Measurements from ENCODE around the gene CNPY3.
A peak's percentile ranks its signal among the peaks of the same experiment; 100 is the strongest.

Gene CNPY3

DNA sequence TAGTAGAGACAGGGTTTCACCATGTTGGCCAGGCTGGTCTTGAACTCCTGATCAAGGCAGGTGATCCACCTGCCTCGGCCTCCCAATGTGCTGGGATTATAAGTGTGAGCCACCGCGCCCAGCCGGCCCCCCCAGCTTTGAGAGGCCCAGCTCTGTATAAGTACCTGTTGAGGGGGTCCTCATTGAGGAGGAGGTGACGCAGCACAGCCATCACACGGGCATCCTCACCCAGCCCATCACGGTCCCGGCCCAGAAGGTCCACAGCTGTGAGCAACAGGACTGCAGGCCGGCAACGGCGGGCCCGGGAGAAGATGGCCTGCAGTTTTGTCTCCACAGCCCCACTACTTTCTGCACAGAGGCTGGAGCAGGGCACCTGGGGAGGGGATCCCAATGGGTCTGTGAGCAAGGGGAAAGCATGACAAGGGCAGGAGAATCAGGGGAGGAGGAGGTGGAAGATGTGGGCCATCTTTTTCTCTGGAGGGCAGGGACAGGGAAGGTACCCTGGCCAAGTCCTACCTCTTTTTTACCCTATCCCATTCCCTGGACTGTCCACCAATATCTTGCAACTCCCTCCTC is 38.9 kb downstream of the CNPY3 start:
- Histone ChIP-seq H3K4me3 (ENCODE audit: low read length in 2 of 2) (no peak overlapping the region), H3K27ac (ENCODE audit: low read length) (no peak overlapping the region), H3K9me3 (ENCODE audit: control insufficient read depth in 2 of 2, low read length in 2 of 2) (no peaks in the 10 kb centered on the region), H3K9ac (ENCODE audit: low read length in 2 of 2) (no peak overlapping the region), H3K27me3 (ENCODE audit: control insufficient read depth in 1 of 2, insufficient read depth in 2 of 2, low read length in 2 of 2) (no peaks in the 10 kb centered on the region), H3K36me3 (ENCODE audit: control insufficient read depth in 2 of 2, insufficient read depth in 2 of 2, low read length in 2 of 2) (peaks cover 27 to 31% of the 10 kb centered on the region in 2 donors), H3K4me1 (ENCODE audit: control insufficient read depth, insufficient read depth, low read length) (peaks cover 3% of the 10 kb centered on the region)

DNA sequence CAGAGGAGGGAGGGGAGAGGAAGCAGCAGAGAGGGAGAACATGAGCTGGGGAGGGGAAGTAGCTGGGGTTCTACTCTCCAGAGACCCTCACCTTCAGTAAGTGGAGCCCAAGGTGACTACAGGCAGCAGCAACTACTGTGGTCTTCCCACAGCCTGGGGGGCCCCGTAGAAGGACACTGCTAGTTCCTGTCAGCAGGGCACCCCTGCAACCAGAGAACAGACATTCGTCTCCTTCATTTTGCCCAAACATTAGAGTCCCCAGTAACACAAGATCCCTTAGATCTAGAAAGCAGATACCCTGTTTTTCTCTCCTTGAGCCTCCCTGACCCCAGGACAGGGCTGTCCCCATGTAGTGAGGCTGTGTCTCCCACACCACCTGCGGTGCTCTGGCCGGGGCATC is 39.5 kb downstream of the CNPY3 start:
- Histone ChIP-seq H3K4me3 (ENCODE audit: low read length in 2 of 2) (no peak overlapping the region), H3K27ac (ENCODE audit: low read length) (no peak overlapping the region), H3K9me3 (ENCODE audit: control insufficient read depth in 2 of 2, low read length in 2 of 2) (no peaks in the 10 kb centered on the region), H3K36me3 (ENCODE audit: control insufficient read depth in 2 of 2, insufficient read depth in 2 of 2, low read length in 2 of 2) (peaks cover 27 to 33% of the 10 kb centered on the region in 2 donors), H3K9ac (ENCODE audit: low read length in 2 of 2) (peak overlapping the region in 1 of 2 donors; percentile 7), H3K4me1 (ENCODE audit: control insufficient read depth, insufficient read depth, low read length) (no peaks in the 10 kb centered on the region), H3K27me3 (ENCODE audit: control insufficient read depth in 1 of 2, insufficient read depth in 2 of 2, low read length in 2 of 2) (no peaks in the 10 kb centered on the region)

DNA sequence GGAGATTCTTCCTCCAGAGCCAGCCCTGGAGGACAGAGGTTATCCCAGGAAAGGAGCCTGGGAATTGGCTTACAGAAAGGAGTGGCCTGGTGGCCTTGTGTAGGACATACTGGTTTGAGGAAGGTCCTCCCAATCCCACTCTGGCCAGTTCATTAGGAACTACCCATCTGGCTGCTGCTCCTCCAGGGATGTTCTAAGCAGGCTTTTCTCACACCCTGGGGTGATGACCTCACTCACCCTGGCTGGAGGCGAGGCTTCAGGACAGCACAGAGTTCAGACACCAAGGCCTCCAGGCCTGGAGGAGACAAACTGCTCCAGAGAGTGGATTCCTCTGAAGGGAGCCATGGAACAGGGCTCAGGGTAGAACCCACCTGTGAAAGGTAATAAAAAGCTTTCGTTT is 40.2 kb downstream of the CNPY3 start:
- Histone ChIP-seq H3K27ac (ENCODE audit: low read length) (no peak overlapping the region), H3K36me3 (ENCODE audit: control insufficient read depth in 2 of 2, insufficient read depth in 2 of 2, low read length in 2 of 2) (peaks cover 26 to 34% of the 10 kb centered on the region in 2 donors), H3K9me3 (ENCODE audit: control insufficient read depth in 2 of 2, low read length in 2 of 2) (no peaks in the 10 kb centered on the region), H3K4me3 (ENCODE audit: low read length in 2 of 2) (no peak overlapping the region), H3K27me3 (ENCODE audit: control insufficient read depth in 1 of 2, insufficient read depth in 2 of 2, low read length in 2 of 2) (no peaks in the 10 kb centered on the region), H3K4me1 (ENCODE audit: control insufficient read depth, insufficient read depth, low read length) (no peaks in the 10 kb centered on the region), H3K9ac (ENCODE audit: low read length in 2 of 2) (no peak overlapping the region)

DNA sequence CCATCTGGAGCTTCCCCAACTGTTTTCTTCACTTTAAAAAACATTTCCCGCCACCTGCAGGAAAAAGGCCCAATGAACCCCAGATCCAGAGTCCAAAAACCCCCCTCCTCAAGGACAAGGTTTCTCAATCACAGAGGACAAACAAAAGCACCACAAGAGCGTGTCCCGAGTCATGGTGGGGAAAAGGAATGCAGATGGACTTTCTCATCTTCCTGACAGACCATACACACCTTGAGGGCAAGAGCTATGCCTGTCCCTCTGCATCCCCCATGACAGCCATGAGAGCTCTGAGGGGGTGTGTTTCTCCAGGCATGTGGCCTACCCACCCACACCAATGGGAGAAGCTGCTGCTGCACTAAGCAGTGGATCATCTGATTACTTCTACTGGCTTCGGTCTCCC is 40.7 kb downstream of the CNPY3 start:
- H3K9ac ChIP-seq (ENCODE audit: low read length in 2 of 2) = no peak overlapping the region
- H3K4me3 ChIP-seq (ENCODE audit: low read length in 2 of 2) = no peak overlapping the region
- peaks cover 22 to 34% of the 10 kb centered on the region in 2 donors for H3K36me3 ChIP-seq (ENCODE audit: control insufficient read depth in 2 of 2, insufficient read depth in 2 of 2, low read length in 2 of 2)
- no peaks in the 10 kb centered on the region for H3K9me3 ChIP-seq (ENCODE audit: control insufficient read depth in 2 of 2, low read length in 2 of 2)
- H3K27me3 ChIP-seq (ENCODE audit: control insufficient read depth in 1 of 2, insufficient read depth in 2 of 2, low read length in 2 of 2) = no peaks in the 10 kb centered on the region
- H3K4me1 ChIP-seq (ENCODE audit: control insufficient read depth, insufficient read depth, low read length) = no peaks in the 10 kb centered on the region
- H3K27ac ChIP-seq (ENCODE audit: low read length) = no peak overlapping the region

DNA sequence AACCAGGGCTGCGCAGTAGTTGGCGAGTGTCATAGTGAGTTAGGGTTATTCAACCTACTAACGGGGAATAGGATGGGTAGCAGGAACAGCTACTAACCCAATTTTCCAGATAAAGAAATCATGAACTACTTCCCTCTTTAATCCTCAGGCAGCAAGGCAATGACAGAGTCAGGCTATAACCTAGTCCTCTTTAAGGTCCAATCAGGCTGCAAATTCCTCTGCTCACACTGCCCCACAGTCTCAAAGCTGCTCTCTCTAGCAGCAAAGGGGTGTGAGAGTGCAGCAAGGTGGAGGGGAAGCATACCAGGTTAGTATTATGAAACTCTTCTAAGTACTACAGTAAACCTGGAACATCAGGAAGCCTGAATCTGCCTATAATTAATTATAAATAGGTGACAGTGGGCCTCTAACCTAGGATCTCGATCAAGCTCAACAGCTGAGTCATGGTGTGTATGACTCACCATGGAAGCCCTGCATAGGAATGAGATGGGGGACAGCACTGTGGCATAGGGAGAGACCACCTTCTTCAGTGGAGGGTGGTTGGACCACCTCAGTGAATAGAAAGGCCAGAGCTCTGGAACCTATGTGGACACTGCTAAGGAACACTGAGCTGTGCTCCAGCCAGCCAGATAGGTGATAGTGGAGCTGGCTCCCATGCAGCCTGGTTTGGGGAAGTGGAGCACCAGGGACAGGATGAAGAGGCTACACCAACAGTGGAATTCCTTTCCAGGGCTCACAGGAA is 41.8 kb downstream of the CNPY3 start:
- Histone ChIP-seq H3K4me3 (ENCODE audit: low read length in 2 of 2) (no peak overlapping the region), H3K27ac (ENCODE audit: low read length) (no peak overlapping the region), H3K4me1 (ENCODE audit: control insufficient read depth, insufficient read depth, low read length) (no peaks in the 10 kb centered on the region), H3K36me3 (ENCODE audit: control insufficient read depth in 2 of 2, insufficient read depth in 2 of 2, low read length in 2 of 2) (peaks cover 17 to 30% of the 10 kb centered on the region in 2 donors), H3K9me3 (ENCODE audit: control insufficient read depth in 2 of 2, low read length in 2 of 2) (no peaks in the 10 kb centered on the region), H3K9ac (ENCODE audit: low read length in 2 of 2) (no peak overlapping the region), H3K27me3 (ENCODE audit: control insufficient read depth in 1 of 2, insufficient read depth in 2 of 2, low read length in 2 of 2) (no peaks in the 10 kb centered on the region)

DNA sequence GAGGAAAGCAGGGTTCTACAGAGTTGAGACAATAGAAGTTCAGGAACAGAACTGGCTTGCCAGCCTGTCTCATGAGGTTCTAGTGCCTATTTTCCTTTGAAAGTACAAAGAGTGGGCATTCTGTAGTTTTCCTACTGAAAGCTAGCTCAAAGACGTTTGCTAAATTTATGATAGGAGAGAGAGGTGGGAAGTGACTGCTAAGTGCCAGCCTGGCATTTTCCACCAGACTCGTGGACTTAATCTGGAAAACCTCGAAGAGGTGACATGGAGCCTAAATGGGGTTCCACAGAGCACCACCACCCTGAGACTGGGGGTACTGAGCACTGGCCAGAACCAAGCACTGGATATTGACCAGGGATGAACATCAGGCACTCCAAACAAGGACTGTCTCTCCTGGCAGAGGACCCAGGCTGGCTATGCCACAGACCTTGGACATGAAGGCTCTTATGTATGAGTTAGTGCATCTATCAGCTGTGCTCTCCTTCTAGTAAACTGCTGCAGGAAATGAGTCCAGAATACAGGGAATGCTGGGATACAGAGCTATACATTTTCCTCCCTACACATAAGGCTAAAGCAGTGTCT is 42.6 kb downstream of the CNPY3 start:
- no peaks in the 10 kb centered on the region for H3K27me3 ChIP-seq (ENCODE audit: control insufficient read depth in 1 of 2, insufficient read depth in 2 of 2, low read length in 2 of 2)
- H3K4me1 ChIP-seq (ENCODE audit: control insufficient read depth, insufficient read depth, low read length) = no peaks in the 10 kb centered on the region
- no peaks in the 10 kb centered on the region for H3K9me3 ChIP-seq (ENCODE audit: control insufficient read depth in 2 of 2, low read length in 2 of 2)
- H3K4me3 ChIP-seq (ENCODE audit: low read length in 2 of 2) = no peak overlapping the region
- no peak overlapping the region for H3K27ac ChIP-seq (ENCODE audit: low read length)
- peaks cover 16 to 23% of the 10 kb centered on the region in 2 donors for H3K36me3 ChIP-seq (ENCODE audit: control insufficient read depth in 2 of 2, insufficient read depth in 2 of 2, low read length in 2 of 2)
- H3K9ac ChIP-seq (ENCODE audit: low read length in 2 of 2) = no peak overlapping the region

DNA sequence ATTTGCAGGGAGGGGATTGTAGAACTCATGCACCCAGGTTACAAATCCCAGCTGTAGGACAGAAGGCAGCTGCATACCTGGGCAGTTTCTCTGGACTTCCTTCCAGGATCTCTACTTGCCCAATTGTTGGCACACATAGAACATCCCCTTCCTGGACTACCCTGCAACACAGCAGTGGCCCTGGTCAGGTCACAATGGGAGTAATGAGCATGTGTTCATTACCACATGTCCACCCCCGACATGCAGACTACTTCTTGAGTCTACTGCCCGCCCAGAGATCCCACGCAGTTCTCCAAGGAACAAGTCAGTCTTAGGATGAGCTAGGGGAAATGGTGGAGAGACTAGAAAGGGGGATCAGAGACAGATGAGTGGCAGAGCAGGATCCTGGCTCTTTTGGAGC is 44.6 kb downstream of the CNPY3 start:
- Histone ChIP-seq H3K27me3 (ENCODE audit: control insufficient read depth in 1 of 2, insufficient read depth in 2 of 2, low read length in 2 of 2) (no peaks in the 10 kb centered on the region), H3K27ac (ENCODE audit: low read length) (no peak overlapping the region), H3K4me1 (ENCODE audit: control insufficient read depth, insufficient read depth, low read length) (peaks cover 13% of the 10 kb centered on the region), H3K9me3 (ENCODE audit: control insufficient read depth in 2 of 2, low read length in 2 of 2) (no peaks in the 10 kb centered on the region), H3K36me3 (ENCODE audit: control insufficient read depth in 2 of 2, insufficient read depth in 2 of 2, low read length in 2 of 2) (peaks cover 6 to 17% of the 10 kb centered on the region in 2 donors), H3K4me3 (ENCODE audit: low read length in 2 of 2) (no peak overlapping the region), H3K9ac (ENCODE audit: low read length in 2 of 2) (no peak overlapping the region)

DNA sequence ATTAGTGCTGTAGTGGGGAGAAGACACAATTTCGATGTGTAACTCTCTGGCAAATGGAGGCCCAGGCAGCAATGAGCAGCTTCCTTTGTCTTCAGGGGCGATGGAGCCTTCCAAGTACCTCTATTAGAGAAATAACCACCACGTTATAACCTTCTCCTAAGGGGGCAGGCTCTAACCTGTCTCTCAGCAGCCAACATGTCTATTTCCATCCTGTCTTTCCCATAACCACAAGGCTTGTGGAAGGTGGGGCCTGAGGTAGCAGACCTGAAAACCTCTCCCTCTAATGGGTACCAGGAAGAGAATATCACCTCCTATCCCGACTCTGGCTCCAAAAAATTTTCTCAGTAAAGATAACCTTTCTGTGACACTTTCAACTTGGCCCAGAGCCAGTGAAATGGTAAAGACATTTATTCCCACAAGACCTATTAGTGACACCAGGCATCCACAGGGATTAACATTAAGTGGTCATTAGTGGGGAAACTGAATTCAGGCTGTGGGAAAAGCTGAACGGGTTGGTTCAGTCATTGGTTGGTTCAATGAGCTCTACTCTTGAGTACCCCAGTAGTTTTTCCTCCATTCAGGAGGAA is 45.7 kb downstream of the CNPY3 start:
- H3K9ac ChIP-seq (ENCODE audit: low read length in 2 of 2) = no peak overlapping the region
- peaks cover 21% of the 10 kb centered on the region for H3K4me1 ChIP-seq (ENCODE audit: control insufficient read depth, insufficient read depth, low read length)
- H3K9me3 ChIP-seq (ENCODE audit: control insufficient read depth in 2 of 2, low read length in 2 of 2) = no peaks in the 10 kb centered on the region
- H3K36me3 ChIP-seq (ENCODE audit: control insufficient read depth in 2 of 2, insufficient read depth in 2 of 2, low read length in 2 of 2) = peaks cover 0 to 9% of the 10 kb centered on the region in 2 donors
- no peak overlapping the region for H3K27ac ChIP-seq (ENCODE audit: low read length)
- no peak overlapping the region for H3K4me3 ChIP-seq (ENCODE audit: low read length in 2 of 2)
- H3K27me3 ChIP-seq (ENCODE audit: control insufficient read depth in 1 of 2, insufficient read depth in 2 of 2, low read length in 2 of 2) = no peaks in the 10 kb centered on the region

DNA sequence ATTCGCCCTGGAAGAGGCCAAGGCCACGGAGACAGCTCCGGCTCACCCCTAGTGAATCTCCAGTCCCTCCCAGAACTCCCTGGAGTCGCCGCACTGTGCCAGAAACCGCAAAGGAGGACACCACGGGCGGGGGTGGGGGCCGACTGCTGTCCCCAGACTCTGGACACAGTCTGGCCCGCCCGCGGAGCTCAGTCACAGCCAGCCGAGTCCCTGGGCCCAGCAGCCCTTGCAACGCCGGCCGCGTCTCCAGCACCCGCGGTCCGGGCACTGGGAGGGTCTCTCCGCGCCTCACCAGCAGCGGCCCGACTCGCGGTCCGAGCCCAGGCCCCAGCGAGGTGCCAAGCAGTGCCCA is 49.2 kb downstream of the CNPY3 start:
- H3K27me3 ChIP-seq (ENCODE audit: control insufficient read depth in 1 of 2, insufficient read depth in 2 of 2, low read length in 2 of 2) = no peaks in the 10 kb centered on the region
- peak overlapping the region; percentile 81 to 92 for H3K4me3 ChIP-seq (ENCODE audit: low read length in 2 of 2)
- peak overlapping the region; percentile 85 to 87 for H3K9ac ChIP-seq (ENCODE audit: low read length in 2 of 2)
- peaks cover 0 to 9% of the 10 kb centered on the region in 2 donors for H3K36me3 ChIP-seq (ENCODE audit: control insufficient read depth in 2 of 2, insufficient read depth in 2 of 2, low read length in 2 of 2)
- no peaks in the 10 kb centered on the region for H3K9me3 ChIP-seq (ENCODE audit: control insufficient read depth in 2 of 2, low read length in 2 of 2)
- peaks cover 22% of the 10 kb centered on the region for H3K4me1 ChIP-seq (ENCODE audit: control insufficient read depth, insufficient read depth, low read length)
- H3K27ac ChIP-seq (ENCODE audit: low read length) = peak overlapping the region; percentile 80

DNA sequence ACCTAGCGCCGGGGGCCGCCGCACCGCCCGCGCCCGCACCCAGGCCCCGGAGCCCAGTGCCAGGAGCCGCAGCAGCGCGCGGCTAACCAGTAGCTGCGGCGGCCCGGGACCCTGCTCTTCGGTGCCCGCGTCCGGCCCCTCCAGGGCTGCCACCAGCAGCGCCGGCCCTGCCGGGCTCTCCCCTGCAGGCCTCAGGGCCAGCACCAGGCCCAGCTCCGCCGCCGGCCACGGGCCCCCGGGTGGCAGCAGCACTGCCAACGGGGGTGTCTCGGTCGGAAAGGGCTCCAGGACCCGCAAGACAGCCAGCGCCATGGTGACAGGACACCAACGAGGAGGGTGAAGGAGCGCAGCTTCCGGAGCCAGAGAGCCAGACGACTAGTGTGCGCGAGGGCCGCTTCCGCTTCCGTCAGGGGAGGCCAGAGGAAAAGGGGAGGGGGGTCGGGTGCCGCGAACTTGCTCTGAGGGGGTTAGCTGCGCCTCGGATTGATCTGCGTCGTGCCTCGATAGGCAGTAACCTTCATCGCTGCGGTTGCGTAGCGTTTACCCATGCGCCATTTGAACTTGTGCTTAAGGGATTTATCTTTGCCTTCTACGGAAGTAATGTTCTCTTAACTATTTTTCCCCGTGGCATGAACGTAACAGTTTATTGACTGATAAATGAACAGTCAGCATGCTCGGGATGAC is 49.7 kb downstream of the CNPY3 start, which contains the start of gene PEX6:
TSS of gene PEX6 (minus strand) at position 343 of the 684 bp plus-strand sequence. CDS start at position 312, 31 bp downstream.
- Histone ChIP-seq H3K9me3 (ENCODE audit: control insufficient read depth in 2 of 2, low read length in 2 of 2) (no peaks in the 10 kb centered on the region), H3K4me3 (ENCODE audit: low read length in 2 of 2) (peak within 1 kb of the TSS; percentile 81 to 92), H3K4me1 (ENCODE audit: control insufficient read depth, insufficient read depth, low read length) (peaks cover 27% of the 10 kb centered on the region), H3K9ac (ENCODE audit: low read length in 2 of 2) (peak within 1 kb of the TSS; percentile 85 to 87), H3K36me3 (ENCODE audit: control insufficient read depth in 2 of 2, insufficient read depth in 2 of 2, low read length in 2 of 2) (peaks cover 0 to 5% of the 10 kb centered on the region in 2 donors), H3K27ac (ENCODE audit: low read length) (peak within 1 kb of the TSS; percentile 80), H3K27me3 (ENCODE audit: control insufficient read depth in 1 of 2, insufficient read depth in 2 of 2, low read length in 2 of 2) (no peaks in the 10 kb centered on the region)

All from stomach smooth muscle (tissue), 2 donors.